Activated CD8-positive, alpha-beta memory T cell treated with anti-CD3 and anti-CD28 coated beads, Interleukin-2, amount 10 ng/mL, durations not matched to agents 7 days and 5 days (primary cell): ENCODE measurements around the gene DLG2. TPM values are rescaled to one million over a fixed set of nuclear protein-coding genes. Genes with fewer than 3 reads are reported as not detected.
"Not testable (repeated sequence)": the region's sequence is repeated elsewhere in the genome, so short reads cannot be mapped to it uniquely, and the experiment has no call there.

Experiments
- ATAC-seq: fragments of 150-1000 bp; cut with Tn5 transposase; one replicate; pipeline ENCODE4 v1.10.0; 2021; ENCODE audit warnings: moderate library complexity
- CTCF ChIA-PET: fragments of 350-600 bp; sonication (Branson Sonifier 250); formaldehyde crosslinking; loops from one replicate; lab custom pipeline; 2021; ENCODE audit warnings: antibody characterized with exemption; lab: Charles Lee
- DNase-seq: peaks from one replicate; pipeline ENCODE4 v3.0.0-alpha.2; 2020
- H3K27ac Mint-ChIP-seq: one replicate; pipeline ENCODE4 v1.8.0; 2021; ENCODE audit warnings: mild to moderate bottlenecking, mixed read lengths
- H3K27me3 Mint-ChIP-seq: one replicate; pipeline ENCODE4 v1.8.0; 2021; ENCODE audit warnings: mixed read lengths
- H3K36me3 Mint-ChIP-seq: one replicate; pipeline ENCODE4 v1.8.0; 2021; ENCODE audit warnings: mild to moderate bottlenecking, mixed read lengths
- H3K4me1 Mint-ChIP-seq: one replicate; pipeline ENCODE4 v1.8.0; 2021; ENCODE audit warnings: mixed read lengths
- H3K4me3 Mint-ChIP-seq: one replicate; pipeline ENCODE4 v1.8.0; 2021; ENCODE audit warnings: mild to moderate bottlenecking, moderate library complexity, mixed read lengths
- H3K9me3 Mint-ChIP-seq: one replicate; pipeline ENCODE4 v1.8.0; 2022; ENCODE audit warnings: low read depth, mixed read lengths
- total RNA-seq, 2 experiments: library from RNA; stranded (reverse); gene quantifications; one replicate each; pipeline ENCODE4 v1.2.3, GENCODE V29; 2021

Gene DLG2
- total RNA-seq, 2 experiments from 2014 or later, result 1.4 to 2.1 TPM

GRCh38 chr11:85626496-85626895 is 648 bp downstream of the DLG2 start:
- DNase-seq (no peak), ATAC-seq (no peak)
- H3K4me1 Mint-ChIP-seq, result peaks cover 38% of the 10 kb centered on the region
- H3K36me3 Mint-ChIP-seq, result peaks cover 7% of the 10 kb centered on the region
- H3K4me3 Mint-ChIP-seq, result peak overlapping the region; percentile 91
- CTCF ChIA-PET, result interaction anchor here (0.5 to 0.9 kb wide), 3 partner anchors 21 to 1782 kb away, joined by 3 read pairs; no protein-coding TSS in a partner anchor
- H3K27ac Mint-ChIP-seq, result no peak overlapping the region
- no peaks in the 10 kb centered on the region for H3K9me3 Mint-ChIP-seq
- peaks cover 2% of the 10 kb centered on the region for H3K27me3 Mint-ChIP-seq

DNA sequence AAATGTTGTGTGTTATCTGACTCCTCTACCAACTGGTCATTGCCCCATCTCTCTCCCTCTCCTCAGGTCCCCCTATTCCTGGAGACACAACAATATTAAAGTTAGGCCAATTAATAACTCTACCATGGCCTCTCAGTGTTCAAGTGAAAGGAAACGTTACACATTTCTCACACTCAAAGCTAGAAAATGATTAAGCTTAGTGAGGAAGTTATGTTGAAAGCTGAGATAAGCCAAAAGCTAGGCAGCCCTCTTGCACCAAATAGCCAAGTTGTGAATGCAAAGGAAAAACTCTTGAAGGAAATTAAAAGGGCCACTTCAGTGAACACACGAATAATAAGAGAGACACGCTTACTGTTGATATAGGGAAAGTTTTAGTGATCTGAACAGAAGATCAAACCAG is 6.9 kb downstream of the DLG2 start:
- CTCF ChIA-PET, result no interaction called here
- H3K4me3 Mint-ChIP-seq, result no peak overlapping the region
- peaks cover 23% of the 10 kb centered on the region for H3K4me1 Mint-ChIP-seq
- no peaks in the 10 kb centered on the region for H3K9me3 Mint-ChIP-seq
- ATAC-seq, result no peak
- H3K27me3 Mint-ChIP-seq, result peaks cover 2% of the 10 kb centered on the region
- no peak overlapping the region for H3K27ac Mint-ChIP-seq
- no peaks in the 10 kb centered on the region for H3K36me3 Mint-ChIP-seq
- no peak for DNase-seq

DNA sequence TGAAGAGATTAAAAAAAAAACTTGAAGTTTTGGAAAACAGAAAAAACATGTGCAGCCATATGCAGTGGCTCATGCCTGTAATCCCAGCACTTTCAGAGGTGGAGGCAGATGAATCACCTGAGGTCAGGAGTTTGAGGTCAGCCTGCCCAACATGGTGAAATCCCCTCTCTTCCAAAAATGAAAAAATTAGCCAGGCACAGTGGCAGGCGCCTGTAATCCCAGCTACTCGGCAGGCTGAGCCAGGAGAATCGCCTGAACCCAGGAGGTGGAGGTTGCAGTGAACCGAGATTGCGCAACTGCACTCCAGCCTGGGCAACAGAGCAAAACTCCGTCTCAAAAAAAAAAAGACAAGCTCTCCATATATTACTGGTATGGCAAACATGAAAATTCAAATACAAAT is 7.6 kb downstream of the DLG2 start:
- H3K4me3 Mint-ChIP-seq, result no peak overlapping the region
- H3K27me3 Mint-ChIP-seq, result no peaks in the 10 kb centered on the region
- H3K27ac Mint-ChIP-seq, result no peak overlapping the region
- CTCF ChIA-PET, result interaction anchor here (0.8 kb wide), 1 partner anchor 9 kb away, joined by 3 read pairs; the partner anchor contains the start of gene TMEM126B
- ATAC-seq (no peak), DNase-seq (no peak)
- no peaks in the 10 kb centered on the region for H3K9me3 Mint-ChIP-seq
- H3K36me3 Mint-ChIP-seq, result no peaks in the 10 kb centered on the region
- H3K4me1 Mint-ChIP-seq, result peaks cover 19% of the 10 kb centered on the region

GRCh38 chr11:85611643-85612042 is 15.5 kb downstream of the DLG2 start:
- ATAC-seq, H3K9me3 Mint-ChIP-seq, H3K27me3 Mint-ChIP-seq, CTCF ChIA-PET, DNase-seq, H3K4me1 Mint-ChIP-seq, H3K27ac Mint-ChIP-seq, H3K36me3 Mint-ChIP-seq, H3K4me3 Mint-ChIP-seq: not testable (repeated sequence)

DNA sequence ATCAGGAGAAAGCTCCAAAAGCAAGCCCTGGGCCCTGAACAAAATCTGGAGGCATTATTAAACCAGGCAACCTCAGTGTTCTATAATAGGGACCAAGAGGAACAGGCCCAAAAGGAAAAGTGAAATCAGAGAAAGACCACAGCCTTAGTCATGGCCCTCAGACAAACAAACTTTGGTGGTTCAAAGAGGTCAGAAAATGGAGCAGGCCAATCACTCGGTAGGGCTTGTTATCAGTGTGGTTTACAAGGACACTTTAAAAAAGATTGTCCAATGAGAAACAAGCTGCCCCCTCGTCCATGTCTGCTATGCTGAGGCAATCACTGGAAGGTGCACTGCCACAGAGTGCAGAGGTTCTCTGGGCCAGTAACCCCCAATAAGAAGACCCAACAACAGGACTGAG is 17.9 kb downstream of the DLG2 start:
- H3K4me1 Mint-ChIP-seq, result peaks cover 11% of the 10 kb centered on the region
- DNase-seq, H3K9me3 Mint-ChIP-seq, CTCF ChIA-PET, ATAC-seq, H3K27me3 Mint-ChIP-seq, H3K27ac Mint-ChIP-seq, H3K36me3 Mint-ChIP-seq, H3K4me3 Mint-ChIP-seq: not testable (repeated sequence)

GRCh38 chr11:85608621-85609020 is 18.5 kb downstream of the DLG2 start:
- DNase-seq, H3K4me3 Mint-ChIP-seq, H3K9me3 Mint-ChIP-seq, CTCF ChIA-PET, ATAC-seq, H3K27me3 Mint-ChIP-seq, H3K27ac Mint-ChIP-seq, H3K36me3 Mint-ChIP-seq: not testable (repeated sequence)
- peaks cover 11% of the 10 kb centered on the region for H3K4me1 Mint-ChIP-seq

GRCh38 chr11:85606237-85606636 is 20.9 kb downstream of the DLG2 start:
- DNase-seq, ATAC-seq, H3K27ac Mint-ChIP-seq, CTCF ChIA-PET, H3K4me3 Mint-ChIP-seq, H3K36me3 Mint-ChIP-seq, H3K9me3 Mint-ChIP-seq, H3K27me3 Mint-ChIP-seq: not testable (repeated sequence)
- peaks cover 11% of the 10 kb centered on the region for H3K4me1 Mint-ChIP-seq

DNA sequence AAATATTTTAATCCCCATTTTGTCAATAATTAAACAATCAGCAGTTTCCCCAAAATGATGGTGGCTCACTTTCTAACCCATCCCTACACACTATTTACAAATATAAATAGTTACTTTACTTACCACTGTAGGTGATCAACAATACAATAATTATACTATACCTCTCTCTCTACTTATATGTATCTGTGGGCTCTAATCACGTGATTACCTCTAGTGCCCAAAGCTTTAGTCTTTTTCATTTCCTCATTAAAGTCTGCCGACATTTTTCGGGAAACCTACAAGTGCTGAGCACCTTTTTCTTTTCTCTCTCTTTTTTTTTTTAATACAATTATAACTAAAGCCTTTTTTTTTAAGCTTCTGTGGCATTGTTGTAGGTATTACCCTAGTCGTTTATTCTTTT is 23.9 kb downstream of the DLG2 start:
- CTCF ChIA-PET, result no interaction called here
- Mint-ChIP-seq H3K36me3 (no peaks in the 10 kb centered on the region), H3K4me1 (peaks cover 6% of the 10 kb centered on the region), H3K4me3 (no peak overlapping the region), H3K27ac (no peak overlapping the region), H3K9me3 (no peaks in the 10 kb centered on the region), H3K27me3 (no peaks in the 10 kb centered on the region)
- no peak for DNase-seq
- ATAC-seq, result no peak

- Mint-ChIP-seq H3K4me1 (peaks cover 6% of the 10 kb centered on the region), H3K36me3 (no peaks in the 10 kb centered on the region), H3K27ac (no peak overlapping the region), H3K4me3 (no peak overlapping the region), H3K9me3 (no peaks in the 10 kb centered on the region), H3K27me3 (no peaks in the 10 kb centered on the region)
- no peak for ATAC-seq
- CTCF ChIA-PET, result no interaction called here
- no peak for DNase-seq
Observed at GRCh38 chr11:85602526-85603213, 24.5 kb downstream of the DLG2 start.

DNA sequence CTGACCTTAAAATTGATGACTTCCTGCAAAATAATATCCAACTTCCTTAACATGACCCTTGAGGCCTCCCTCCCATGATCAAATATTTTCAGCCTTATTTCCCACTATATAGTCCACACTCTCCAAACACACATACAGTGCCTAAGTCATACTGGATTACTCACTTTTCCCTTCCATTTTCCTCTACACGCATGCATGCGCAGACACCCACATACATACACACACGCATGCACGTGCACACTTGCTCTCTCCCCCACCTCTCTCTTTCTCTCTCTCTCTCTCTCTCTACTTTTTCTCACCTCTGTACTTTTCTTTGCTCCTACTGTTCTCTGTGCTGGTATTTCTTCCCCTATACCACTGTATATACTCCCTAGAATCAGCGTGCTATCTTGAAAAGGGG is 28.1 kb downstream of the DLG2 start:
- no peaks in the 10 kb centered on the region for H3K36me3 Mint-ChIP-seq
- CTCF ChIA-PET, result no interaction called here

DNA sequence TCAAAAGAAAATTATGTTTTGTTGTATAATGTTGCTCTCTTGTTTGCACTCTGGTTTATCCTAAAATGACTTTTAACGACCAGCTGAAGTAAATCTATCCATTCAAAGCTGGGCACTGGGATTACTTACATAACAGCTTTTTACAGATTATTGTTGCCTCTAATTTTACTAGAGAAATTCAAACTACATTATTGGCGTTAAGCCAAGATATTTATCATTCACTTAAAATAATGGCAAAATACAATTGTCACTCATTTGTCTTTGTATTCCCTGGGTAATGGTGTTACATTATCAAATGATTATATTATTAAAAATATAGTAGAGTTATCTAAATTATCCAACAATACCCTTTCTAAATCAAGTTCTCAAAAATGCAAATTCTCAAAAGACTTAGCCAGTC is 30.3 kb downstream of the DLG2 start:
- no peaks in the 10 kb centered on the region for H3K9me3 Mint-ChIP-seq

More for the DNA sequence above, 28.1 kb downstream of the DLG2 start:
- Mint-ChIP-seq H3K27me3 (no peaks in the 10 kb centered on the region), H3K4me3 (no peak overlapping the region), H3K9me3 (no peaks in the 10 kb centered on the region), H3K4me1 (peaks cover 2% of the 10 kb centered on the region), H3K27ac (no peak overlapping the region)
- DNase-seq (no peak), ATAC-seq (no peak)

GRCh38 chr11:85595285-85595884 is 31.8 kb downstream of the DLG2 start:
- no peak for DNase-seq
- H3K36me3 Mint-ChIP-seq, result no peaks in the 10 kb centered on the region

More for the DNA sequence above, 30.3 kb downstream of the DLG2 start:
- H3K4me1 Mint-ChIP-seq, result peaks cover 2% of the 10 kb centered on the region
- ATAC-seq (no peak), DNase-seq (no peak)
- H3K36me3 Mint-ChIP-seq, result no peaks in the 10 kb centered on the region
- H3K27me3 Mint-ChIP-seq, result peaks cover 3% of the 10 kb centered on the region
- no peak overlapping the region for H3K4me3 Mint-ChIP-seq
- CTCF ChIA-PET, result interaction anchor here (1.0 to 1.1 kb wide), 2 partner anchors 67 to 258 kb away, joined by 3 read pairs; partner anchors contain the start of gene CCDC83
- no peak overlapping the region for H3K27ac Mint-ChIP-seq

DNA sequence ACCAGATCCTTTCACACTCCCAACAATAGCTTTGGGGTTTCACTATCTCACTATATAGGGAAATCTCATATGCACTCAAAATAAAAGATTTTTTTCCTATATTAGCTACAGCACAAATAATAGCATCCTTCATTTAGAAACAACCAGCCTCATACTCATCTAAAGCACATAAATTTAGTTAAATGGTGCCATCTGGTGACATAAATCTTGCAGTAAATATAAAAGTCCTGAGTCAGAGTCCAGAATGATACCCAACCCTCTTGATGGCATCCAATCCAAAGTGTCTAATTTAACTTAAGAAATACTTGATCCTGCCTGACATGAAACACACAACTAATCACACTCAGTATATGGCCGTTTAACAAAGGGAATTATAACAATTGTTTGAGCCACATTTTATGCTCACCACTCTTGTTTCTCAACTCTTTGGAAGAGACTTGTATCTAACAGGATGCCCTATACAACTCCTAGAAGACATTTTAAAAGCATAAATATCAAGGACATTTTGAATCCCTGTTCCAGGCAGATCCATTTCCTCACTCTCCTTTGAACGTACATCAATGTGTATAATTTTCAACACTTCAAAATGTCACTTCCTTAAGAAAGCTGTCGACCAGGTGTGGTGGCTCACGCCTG is 36.2 kb downstream of the DLG2 start:
- DNase-seq (no peak), ATAC-seq (no peak)
- H3K27me3 Mint-ChIP-seq, result peaks cover 11% of the 10 kb centered on the region
- H3K36me3 Mint-ChIP-seq, result peaks cover 1% of the 10 kb centered on the region
- no peak overlapping the region for H3K4me3 Mint-ChIP-seq
- no peaks in the 10 kb centered on the region for H3K9me3 Mint-ChIP-seq
- CTCF ChIA-PET, result interaction anchor here (1.0 to 1.2 kb wide), 2 partner anchors 14 to 1033 kb away, joined by 3 to 4 read pairs; no protein-coding TSS in a partner anchor
- H3K4me1 Mint-ChIP-seq, result no peaks in the 10 kb centered on the region
- no peak overlapping the region for H3K27ac Mint-ChIP-seq

More at GRCh38 chr11:85595285-85595884, 31.8 kb downstream of the DLG2 start:
- peaks cover 3% of the 10 kb centered on the region for H3K27me3 Mint-ChIP-seq
- H3K9me3 Mint-ChIP-seq, result no peaks in the 10 kb centered on the region
- ATAC-seq, result peak; percentile 36
- peaks cover 2% of the 10 kb centered on the region for H3K4me1 Mint-ChIP-seq
- no peak overlapping the region for H3K27ac Mint-ChIP-seq
- no peak overlapping the region for H3K4me3 Mint-ChIP-seq
- CTCF ChIA-PET, result interaction anchor here (0.7 to 1.1 kb wide), 7 partner anchors 97 to 1244 kb away, joined by 3 to 6 read pairs (median 3); partner anchors contain the start of gene CCDC83
